ENCODE data around the gene MAN1A2.
"Not testable (repeated sequence)": the region's sequence is repeated elsewhere in the genome, so short reads cannot be mapped to it uniquely, and the experiment has no call there.

Gene MAN1A2

GRCh38 chr1:117396636-117397035 lies 29.4 kb downstream of the MAN1A2 start:
- FAIRE-seq (no peak), DNase-seq (ENCODE audit: low spot score) (no peak)

- no peak for FAIRE-seq
Measured at GRCh38 chr1:117398957-117399356, 31.7 kb downstream of the MAN1A2 start.

GRCh38 chr1:117401761-117402160 lies 34.5 kb downstream of the MAN1A2 start:
- DNase-seq (ENCODE audit: low spot score) (no peak), FAIRE-seq (no peak)

More at GRCh38 chr1:117398957-117399356, 31.7 kb downstream of the MAN1A2 start:
- no peak for DNase-seq (ENCODE audit: low spot score)

- FAIRE-seq (no peak), DNase-seq (ENCODE audit: low spot score) (no peak)
Measured at GRCh38 chr1:117403597-117403996, 36.3 kb downstream of the MAN1A2 start.

GRCh38 chr1:117405042-117405441 lies 37.8 kb downstream of the MAN1A2 start:
- no peak for FAIRE-seq
- no peak for DNase-seq (ENCODE audit: low spot score)

DNA sequence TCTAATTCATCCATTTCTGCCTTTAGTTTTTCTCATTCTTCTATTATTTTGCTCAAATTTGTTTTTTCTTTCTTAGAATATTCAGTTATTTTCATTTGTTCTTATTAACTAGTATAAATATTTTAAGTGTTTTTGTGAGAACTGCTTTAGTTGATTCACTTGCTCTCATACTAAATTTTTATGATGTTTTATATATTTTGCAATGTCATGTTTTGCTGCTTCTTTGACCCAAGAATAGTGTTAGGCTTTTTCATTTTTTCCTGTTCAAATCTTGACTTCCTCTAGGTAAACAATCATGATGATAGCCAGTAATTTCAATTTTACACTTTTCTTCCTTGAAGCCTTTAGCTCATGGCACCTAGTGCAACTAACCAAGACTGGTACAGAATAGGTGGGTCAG lies 45.2 kb downstream of the MAN1A2 start:
- DNase-seq (ENCODE audit: low spot score) (no peak), FAIRE-seq (no peak)

DNA sequence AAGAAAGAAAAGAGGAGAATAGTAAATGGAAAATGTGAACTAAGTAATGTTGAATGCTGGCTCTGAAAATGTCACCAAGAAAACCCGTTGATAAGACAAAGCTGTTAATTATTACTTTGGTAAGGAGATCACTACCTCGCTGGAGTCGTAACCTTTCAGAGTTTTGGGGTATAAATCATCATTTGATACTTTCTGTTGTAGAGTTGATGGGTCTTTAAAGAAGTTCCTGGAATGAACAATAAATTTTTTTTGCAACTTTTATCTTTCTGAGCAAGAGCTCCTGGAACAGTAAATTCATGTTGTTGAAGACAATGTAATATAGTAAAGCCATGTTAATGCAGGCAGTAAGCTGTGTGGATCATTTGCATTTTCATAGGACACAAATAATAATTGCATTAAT lies 46.2 kb downstream of the MAN1A2 start:
- no peak for FAIRE-seq
- no peak for DNase-seq (ENCODE audit: low spot score)

DNA sequence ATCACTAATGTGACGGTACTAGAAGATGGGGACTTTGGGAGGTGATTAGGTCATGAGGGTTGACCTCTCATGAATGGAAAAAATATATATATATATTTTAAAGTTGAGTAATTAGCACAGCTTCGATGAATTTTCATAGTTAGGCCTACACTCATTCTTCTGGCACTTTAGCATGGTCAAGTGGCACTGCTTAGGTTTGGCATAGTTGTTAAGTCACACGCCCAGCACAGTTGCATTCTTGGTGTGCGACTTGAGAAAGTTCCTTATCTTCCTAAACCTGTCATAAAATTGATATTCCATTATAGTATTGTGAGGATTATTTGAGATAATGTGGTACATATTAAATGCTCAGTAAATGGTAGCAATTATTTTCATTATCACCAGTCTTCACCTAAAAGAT lies 47.7 kb downstream of the MAN1A2 start:
- FAIRE-seq (no peak), DNase-seq (ENCODE audit: low spot score) (no peak)

GRCh38 chr1:117416004-117416403 lies 48.8 kb downstream of the MAN1A2 start:
- DNase-seq (ENCODE audit: low spot score) = no peak
- FAIRE-seq = no peak

DNA sequence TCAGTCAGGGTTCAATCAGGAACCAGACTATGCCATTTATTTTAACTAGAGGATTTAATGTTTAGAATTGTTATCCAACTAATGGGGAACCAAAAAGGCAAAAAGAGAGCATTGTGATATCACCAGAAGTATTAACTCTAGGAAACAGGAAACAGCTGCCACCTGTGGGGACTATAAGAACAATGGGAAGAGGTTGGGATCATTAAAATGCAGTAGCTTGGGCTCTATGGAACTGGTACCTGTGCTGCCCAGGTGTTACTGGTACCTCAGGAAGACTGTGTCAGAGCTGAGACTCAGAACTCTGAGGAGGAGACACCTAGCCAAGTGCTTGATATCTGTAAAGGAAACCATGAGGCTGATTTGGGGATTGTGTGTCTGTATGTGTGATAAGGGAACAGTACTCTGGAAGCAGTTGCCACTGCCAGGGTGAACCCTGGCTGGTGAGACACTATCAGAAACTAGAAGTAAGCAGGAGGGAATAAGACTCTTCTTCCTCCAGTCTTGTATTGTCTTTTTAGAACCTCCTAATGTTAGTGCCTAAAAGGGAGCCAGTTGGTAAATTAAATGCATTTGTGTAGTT lies 49.4 kb downstream of the MAN1A2 start:
- DNase-seq (ENCODE audit: low spot score) (no peak), FAIRE-seq (no peak)

DNA sequence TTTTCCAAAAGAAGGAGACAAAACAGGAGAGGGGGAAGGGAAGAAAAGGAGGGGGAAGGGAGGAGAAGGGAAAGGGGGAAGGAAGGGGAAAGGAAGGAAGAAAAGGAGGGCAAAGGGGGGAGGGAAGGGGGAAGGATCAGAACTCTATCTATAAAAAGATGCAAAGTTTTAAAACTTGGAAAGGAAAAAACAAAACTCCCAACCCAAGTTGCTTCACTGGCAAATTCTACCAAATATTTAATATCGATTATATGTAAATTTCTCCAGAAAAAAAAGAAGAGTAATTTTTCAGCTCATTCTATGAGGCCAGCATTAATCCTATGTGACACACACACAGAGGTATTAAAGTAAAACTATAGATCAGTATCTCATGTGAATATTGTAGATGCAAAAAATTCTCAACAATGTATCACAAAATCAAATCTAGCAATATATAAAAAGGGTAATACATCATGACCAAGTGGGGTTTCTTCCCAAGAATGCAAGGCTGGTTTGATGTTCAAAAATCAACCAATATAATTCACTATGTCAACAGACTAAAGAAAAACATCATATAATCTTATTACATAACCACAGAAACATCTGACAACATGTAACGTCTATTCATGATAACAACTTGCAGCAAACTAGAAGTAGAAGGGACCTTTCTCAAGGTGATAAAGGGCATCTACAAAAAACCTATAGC lies 57.9 kb downstream of the MAN1A2 start:
- no peak for DNase-seq (ENCODE audit: low spot score)
- no peak for FAIRE-seq

DNA sequence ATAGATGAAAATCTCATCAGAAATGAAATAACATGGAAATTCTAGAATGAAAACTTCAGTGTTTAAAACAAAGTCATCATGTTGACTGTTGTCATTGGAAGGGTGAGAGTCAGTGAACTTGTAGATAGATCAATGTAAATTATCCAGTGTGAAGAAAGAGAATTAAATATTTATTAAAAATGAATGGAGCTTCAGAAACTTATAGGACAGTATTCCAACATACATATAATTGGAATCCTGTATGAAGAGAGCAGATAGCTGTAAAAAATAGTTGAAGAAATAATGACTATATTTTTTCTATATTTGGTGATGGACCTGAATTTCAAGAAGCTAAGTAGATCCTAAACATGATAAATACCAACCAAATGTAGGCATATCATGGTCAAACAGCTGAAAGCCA lies 60.0 kb downstream of the MAN1A2 start:
- FAIRE-seq = no peak
- DNase-seq (ENCODE audit: low spot score) = no peak

DNA sequence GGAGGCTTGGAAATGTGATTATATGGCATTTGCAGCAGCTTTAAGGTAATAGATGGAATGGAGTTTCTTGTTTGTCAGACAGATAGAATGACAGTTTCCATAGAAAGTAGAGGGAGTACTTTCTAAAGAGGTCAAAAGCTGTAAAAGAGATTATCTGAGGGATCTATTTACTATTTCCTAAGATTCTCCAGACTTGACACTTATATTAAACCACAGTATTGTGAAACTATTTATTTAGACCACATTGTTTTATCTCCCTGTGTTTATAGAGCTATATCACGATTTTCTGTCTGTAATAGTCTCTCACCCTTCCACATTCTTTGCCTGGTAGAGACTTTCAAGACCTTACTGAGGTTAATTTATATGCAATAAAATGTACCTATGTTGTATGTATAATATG lies 66.7 kb downstream of the MAN1A2 start:
- DNase-seq (ENCODE audit: low spot score) (no peak), FAIRE-seq (no peak)

- no peak for DNase-seq (ENCODE audit: low spot score)
- no peak for FAIRE-seq
Measured at GRCh38 chr1:117436513-117436912, 69.3 kb downstream of the MAN1A2 start.

- no peak for FAIRE-seq
- no peak for DNase-seq (ENCODE audit: low spot score)
Measured at GRCh38 chr1:117447661-117448060, 80.4 kb downstream of the MAN1A2 start.

GRCh38 chr1:117452216-117452615 lies 85.0 kb downstream of the MAN1A2 start:
- DNase-seq (ENCODE audit: low spot score) (no peak), FAIRE-seq (no peak)

DNA sequence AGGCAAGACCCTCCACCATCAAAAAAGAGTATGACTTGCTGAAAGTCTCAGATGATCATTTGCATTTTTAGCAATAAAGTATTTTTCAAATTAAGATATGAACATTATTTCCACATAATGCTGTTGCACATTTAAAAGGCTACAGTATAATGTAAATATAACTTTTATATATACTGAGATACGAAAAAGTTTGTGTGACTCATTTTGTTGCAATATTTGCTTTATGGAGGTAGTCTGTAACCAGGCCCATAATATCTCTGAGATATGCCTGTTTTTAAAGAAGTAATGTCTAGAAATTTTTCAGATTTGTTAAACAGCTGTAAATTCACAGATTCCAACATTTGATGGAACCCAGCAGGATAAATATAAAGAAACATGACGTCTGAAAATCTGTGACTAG lies 86.7 kb downstream of the MAN1A2 start:
- FAIRE-seq (no peak), DNase-seq (ENCODE audit: low spot score) (no peak)

GRCh38 chr1:117458410-117458809 lies 91.2 kb downstream of the MAN1A2 start:
- not testable (repeated sequence) for FAIRE-seq; DNase-seq (ENCODE audit: low spot score)

GRCh38 chr1:117466761-117467160 lies 99.5 kb downstream of the MAN1A2 start:
- FAIRE-seq (no peak), DNase-seq (ENCODE audit: low spot score) (no peak)

DNA sequence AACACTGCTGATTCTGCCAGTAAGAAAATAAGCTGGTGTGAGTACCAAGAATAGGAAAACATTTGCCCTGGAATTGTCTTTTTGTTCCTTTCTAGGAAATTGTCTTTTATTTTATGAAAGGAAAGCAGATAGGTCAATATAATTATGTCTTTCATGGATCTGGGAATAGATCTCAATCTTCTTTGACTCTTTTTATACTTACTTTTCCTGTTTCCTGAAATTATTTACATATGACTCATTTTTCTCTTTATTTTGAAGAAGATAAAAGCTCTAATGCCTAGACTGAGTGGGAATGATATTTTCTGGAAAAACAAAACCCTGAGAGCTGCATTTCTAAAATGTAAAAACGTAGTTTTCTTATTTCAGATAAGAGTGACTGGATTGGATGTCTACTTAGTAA lies 100.1 kb downstream of the MAN1A2 start:
- FAIRE-seq (no peak), DNase-seq (ENCODE audit: low spot score) (no peak)

- no peak for FAIRE-seq
- no peak for DNase-seq (ENCODE audit: low spot score)
Measured at GRCh38 chr1:117473063-117473462, 105.8 kb downstream of the MAN1A2 start.

DNA sequence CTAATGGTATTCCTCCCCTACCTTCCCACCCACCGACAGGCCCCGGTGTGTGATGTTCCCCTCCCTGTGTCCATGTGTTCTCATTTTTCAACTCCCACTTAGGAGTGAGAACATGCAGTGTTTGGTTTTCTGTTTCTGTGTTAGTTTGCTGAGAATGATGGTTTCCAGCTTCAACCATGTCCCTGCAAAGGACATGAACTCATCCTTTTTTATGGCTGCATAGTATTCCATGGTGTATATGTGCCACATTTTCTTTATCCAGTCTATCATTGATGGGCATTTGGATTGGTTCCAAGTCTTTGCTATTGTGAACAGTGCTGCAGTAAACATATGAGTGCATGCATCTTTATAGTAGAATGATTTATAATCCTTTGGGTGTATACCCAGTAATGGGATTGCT lies 108.2 kb downstream of the MAN1A2 start:
- not testable (repeated sequence) for FAIRE-seq

GRCh38 chr1:117479086-117479485 lies 111.8 kb downstream of the MAN1A2 start:
- no peak for DNase-seq (ENCODE audit: low spot score)
- no peak for FAIRE-seq

More for the DNA sequence above, 108.2 kb downstream of the MAN1A2 start:
- DNase-seq (ENCODE audit: low spot score) = not testable (repeated sequence)

Data from urothelium cell line (cell line).